A673 (cell line): Measurements from ENCODE around the gene TIMM21.

Experiments used
- CTCF ChIP-seq: fragments of 300-800, 200-600 bp; sonication (generic); conservative IDR thresholded peaks from 2 replicates; pipeline ENCODE4 v1.5.1; 2017; ENCODE audit warnings: low read depth, mild to moderate bottlenecking, antibody characterized with exemption, low read length, moderate library complexity, mixed read lengths
- EZH2 ChIP-seq: fragments of 200-600 bp; sonication (generic); IDR thresholded peaks from 2 replicates; pipeline ENCODE4 v1.6.1; 2017; ENCODE audit warnings: borderline replicate concordance, low read depth, mild to moderate bottlenecking, mixed read lengths, antibody characterized with exemption, low read length; ENCODE audit not compliant: poor library complexity, severe bottlenecking

- TF ChIP-seq CTCF: no peak
- TF ChIP-seq EZH2: no peak
These were observed 39.9 kb upstream of the TIMM21 start for GRCh38 chr18:74108460-74108859.
